HTR-8/SVneo (cell line): ENCODE measurements around the gene LSS.
"Not testable (repeated sequence)": the region's sequence is repeated elsewhere in the genome, so short reads cannot be mapped to it uniquely, and the experiment has no call there.

Source experiments
- DNase-seq: peaks from one replicate; pipeline ENCODE4 v3.0.0; 2011; ENCODE audit warnings: low spot score, mixed read lengths; ENCODE audit not compliant: insufficient read length
- FAIRE-seq: peaks from 2 replicates; lab custom pipeline; 2011; peaks lifted over from hg19 to GRCh38; lab: Jason Lieb, UNC

The LSS gene

GRCh38 chr21:46247699-46248421 is 19.3 kb upstream of the LSS start:
- no peak for FAIRE-seq
- no peak for DNase-seq

GRCh38 chr21:46246345-46246744 is 17.8 kb upstream of the LSS start:
- DNase-seq (no peak), FAIRE-seq (no peak)

- FAIRE-seq (no peak), DNase-seq (no peak)
Measured at GRCh38 chr21:46245213-46245915, 16.8 kb upstream of the LSS start.

GRCh38 chr21:46244602-46245001 is 16.0 kb upstream of the LSS start:
- DNase-seq = no peak
- no peak for FAIRE-seq

GRCh38 chr21:46243960-46244361 is 15.4 kb upstream of the LSS start:
- DNase-seq (no peak), FAIRE-seq (no peak)

- no peak for DNase-seq
- FAIRE-seq = no peak
Measured at GRCh38 chr21:46243325-46243724, 14.8 kb upstream of the LSS start.

GRCh38 chr21:46241577-46241976 is 13.0 kb upstream of the LSS start:
- DNase-seq, FAIRE-seq: not testable (repeated sequence)

- no peak for FAIRE-seq
Measured at GRCh38 chr21:46239817-46240325, 11.3 kb upstream of the LSS start.

GRCh38 chr21:46237474-46237873 is 8.9 kb upstream of the LSS start:
- DNase-seq = no peak
- no peak for FAIRE-seq

More at GRCh38 chr21:46239817-46240325, 11.3 kb upstream of the LSS start:
- DNase-seq = no peak

GRCh38 chr21:46234436-46234950 is 5.9 kb upstream of the LSS start:
- DNase-seq (no peak), FAIRE-seq (no peak)

GRCh38 chr21:46229923-46230260 is 1.3 kb upstream of the LSS start:
- FAIRE-seq = no peak
- DNase-seq = no peak

GRCh38 chr21:46229133-46229922 is 754 bp upstream of the LSS start:
- no peak for FAIRE-seq
- peak; percentile 43 for DNase-seq

- FAIRE-seq = no peak
Measured at GRCh38 chr21:46227811-46228344, 696 bp downstream of the LSS start.

GRCh38 chr21:46226920-46227599 is 1.5 kb downstream of the LSS start:
- FAIRE-seq (no peak), DNase-seq (no peak)

More at GRCh38 chr21:46227811-46228344, 696 bp downstream of the LSS start:
- DNase-seq = no peak

- DNase-seq (no peak), FAIRE-seq (no peak)
Measured at GRCh38 chr21:46226146-46226545, 2.4 kb downstream of the LSS start.

- FAIRE-seq = not testable (repeated sequence)
Measured at GRCh38 chr21:46223661-46224060, 4.9 kb downstream of the LSS start.

GRCh38 chr21:46223217-46223616 is 5.4 kb downstream of the LSS start:
- FAIRE-seq (no peak), DNase-seq (no peak)

More at GRCh38 chr21:46223661-46224060, 4.9 kb downstream of the LSS start:
- DNase-seq = not testable (repeated sequence)

GRCh38 chr21:46222436-46223116 is 6.0 kb downstream of the LSS start:
- FAIRE-seq (no peak), DNase-seq (no peak)
